MCF 10A (cell line): ENCODE measurements around the gene TMEM145. TPM values are rescaled to one million over a fixed set of nuclear protein-coding genes. Genes with fewer than 3 reads are reported as not detected.

Source experiments
- BruUV-seq: library from RNA; stranded (reverse); fragments of 400-500 nt; replicated peaks from 2 replicates; lab custom pipeline; 2021; lab: Mats Ljungman, UMichigan
- CTCF ChIA-PET: fragments of 300-600 bp; sonication (Branson Sonifier 250); formaldehyde crosslinking; extraction: SDS; loops from one replicate; lab custom pipeline; 2021; ENCODE audit warnings: antibody characterized with exemption, inconsistent platforms; lab: Yijun Ruan, JAX
- POLR2A ChIA-PET: fragments of 300-600, 350-650 bp; sonication (Branson Sonifier 250); formaldehyde crosslinking; extraction: SDS; loops from one replicate; lab custom pipeline; 2020; ENCODE audit warnings: antibody characterized with exemption, inconsistent platforms; lab: Yijun Ruan, JAX
- DNase-seq: peaks from one replicate; pipeline ENCODE4 v3.0.0-alpha.2; 2018; ENCODE audit not compliant: unreplicated experiment
- H3K27ac Mint-ChIP-seq: one replicate; pipeline ENCODE4 v1.8.0; 2022; ENCODE audit warnings: mild to moderate bottlenecking, low read depth, mixed read lengths; ENCODE audit not compliant: unreplicated experiment
- H3K27me3 Mint-ChIP-seq: one replicate; pipeline ENCODE4 v1.8.0; 2022; ENCODE audit warnings: mixed read lengths; ENCODE audit not compliant: insufficient read depth, unreplicated experiment
- H3K36me3 Mint-ChIP-seq: one replicate; pipeline ENCODE4 v1.8.0; 2022; ENCODE audit warnings: mild to moderate bottlenecking, moderate library complexity, mixed read lengths; ENCODE audit not compliant: insufficient read depth, unreplicated experiment
- H3K4me1 Mint-ChIP-seq: one replicate; pipeline ENCODE4 v1.8.0; 2022; ENCODE audit warnings: mixed read lengths; ENCODE audit not compliant: insufficient read depth, unreplicated experiment
- H3K4me3 Mint-ChIP-seq: one replicate; pipeline ENCODE4 v1.8.0; 2022; ENCODE audit warnings: mild to moderate bottlenecking, moderate library complexity, mixed read lengths; ENCODE audit not compliant: unreplicated experiment
- H3K9me3 Mint-ChIP-seq: one replicate; pipeline ENCODE4 v1.8.0; 2022; ENCODE audit warnings: mixed read lengths; ENCODE audit not compliant: unreplicated experiment
- intact Hi-C: fragments of 100-400 bp; cut with micrococcal nuclease; formaldehyde crosslinking; loops from 2 replicates; pipeline ENCODE4 v1.14.1; 2022
- total RNA-seq: library from RNA; stranded (reverse); gene quantifications from 2 replicates; pipeline ENCODE4 v1.2.3, GENCODE V29; 2022
- TF ChIP-seq, protein P1 (sequence below): fragments of 200-600 bp; IDR thresholded peaks from one replicate; pipeline ENCODE4 v1.8.0; 2022; ENCODE audit warnings: antibody characterized with exemption, mild to moderate bottlenecking; ENCODE audit not compliant: unreplicated experiment

The TMEM145 gene
- total RNA-seq, 1 experiment from 2014 or later, result not detected

DNA sequence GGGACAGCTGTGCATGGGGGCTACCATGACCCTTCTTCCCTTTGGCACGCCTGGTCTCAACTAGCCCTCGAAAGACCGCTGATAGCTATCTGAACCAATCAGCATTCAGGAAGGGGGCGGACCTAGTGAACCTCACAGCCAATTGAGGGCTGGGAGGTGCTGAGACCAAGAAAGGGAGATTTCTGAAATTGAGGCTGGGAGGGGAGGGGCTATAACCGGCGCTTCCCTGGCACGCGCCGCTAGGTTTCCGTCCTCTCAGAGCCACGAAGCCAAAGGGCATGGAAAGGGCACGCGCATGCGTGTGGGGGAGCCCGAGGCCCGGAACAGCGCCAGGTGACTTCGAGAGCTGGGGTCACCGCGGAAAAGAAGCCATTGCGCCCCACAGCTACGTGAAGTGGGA, 6.5 kb upstream of the TMEM145 start:
- Mint-ChIP-seq H3K9me3 (no peaks in the 10 kb centered on the region), H3K36me3 (peaks cover 6% of the 10 kb centered on the region), H3K4me3 (no peak overlapping the region), H3K27me3 (no peaks in the 10 kb centered on the region), H3K4me1 (peaks cover 17% of the 10 kb centered on the region), H3K27ac (no peak overlapping the region)
- no peak for DNase-seq
- no TSS peak for BruUV-seq
- ChIA-PET CTCF (interaction anchor here (2.1 kb wide), 1 partner anchor 10 kb away, joined by 11 read pairs; no protein-coding TSS in a partner anchor), POLR2A (no interaction called here)
- intact Hi-C loops, result no loop called here
- TF ChIP-seq, protein P1, sequence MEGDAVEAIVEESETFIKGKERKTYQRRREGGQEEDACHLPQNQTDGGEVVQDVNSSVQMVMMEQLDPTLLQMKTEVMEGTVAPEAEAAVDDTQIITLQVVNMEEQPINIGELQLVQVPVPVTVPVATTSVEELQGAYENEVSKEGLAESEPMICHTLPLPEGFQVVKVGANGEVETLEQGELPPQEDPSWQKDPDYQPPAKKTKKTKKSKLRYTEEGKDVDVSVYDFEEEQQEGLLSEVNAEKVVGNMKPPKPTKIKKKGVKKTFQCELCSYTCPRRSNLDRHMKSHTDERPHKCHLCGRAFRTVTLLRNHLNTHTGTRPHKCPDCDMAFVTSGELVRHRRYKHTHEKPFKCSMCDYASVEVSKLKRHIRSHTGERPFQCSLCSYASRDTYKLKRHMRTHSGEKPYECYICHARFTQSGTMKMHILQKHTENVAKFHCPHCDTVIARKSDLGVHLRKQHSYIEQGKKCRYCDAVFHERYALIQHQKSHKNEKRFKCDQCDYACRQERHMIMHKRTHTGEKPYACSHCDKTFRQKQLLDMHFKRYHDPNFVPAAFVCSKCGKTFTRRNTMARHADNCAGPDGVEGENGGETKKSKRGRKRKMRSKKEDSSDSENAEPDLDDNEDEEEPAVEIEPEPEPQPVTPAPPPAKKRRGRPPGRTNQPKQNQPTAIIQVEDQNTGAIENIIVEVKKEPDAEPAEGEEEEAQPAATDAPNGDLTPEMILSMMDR, result no peak

DNA sequence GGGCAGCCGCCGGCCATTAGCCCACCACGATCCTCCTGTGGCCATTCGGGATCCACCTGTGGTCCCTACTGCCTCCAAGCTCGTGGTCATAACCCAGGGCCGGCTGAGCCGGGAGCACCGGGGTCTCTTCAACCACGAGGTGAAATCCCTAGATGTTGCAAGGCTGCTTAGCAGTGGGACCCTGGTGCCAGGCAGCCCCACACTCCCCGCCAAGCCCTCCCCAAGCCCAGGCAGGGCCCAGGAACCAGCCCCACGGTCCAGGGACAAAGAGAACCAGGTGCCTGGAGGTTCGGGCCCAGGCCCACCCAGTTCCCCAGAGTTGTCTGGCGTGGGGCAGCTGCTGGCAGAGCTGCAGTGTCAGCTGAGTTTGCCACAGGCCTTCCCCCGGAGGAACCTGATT, 3.4 kb upstream of the TMEM145 start:
- Mint-ChIP-seq H3K27me3 (peaks cover 13% of the 10 kb centered on the region), H3K4me3 (no peak overlapping the region), H3K4me1 (peaks cover 11% of the 10 kb centered on the region), H3K27ac (no peak overlapping the region), H3K36me3 (peaks cover 1% of the 10 kb centered on the region), H3K9me3 (no peaks in the 10 kb centered on the region)
- BruUV-seq, result no TSS peak
- intact Hi-C loops, result no loop called here
- TF ChIP-seq, protein P1, result no peak
- no peak for DNase-seq
- POLR2A ChIA-PET, result no interaction called here
- CTCF ChIA-PET, result no interaction called here

DNA sequence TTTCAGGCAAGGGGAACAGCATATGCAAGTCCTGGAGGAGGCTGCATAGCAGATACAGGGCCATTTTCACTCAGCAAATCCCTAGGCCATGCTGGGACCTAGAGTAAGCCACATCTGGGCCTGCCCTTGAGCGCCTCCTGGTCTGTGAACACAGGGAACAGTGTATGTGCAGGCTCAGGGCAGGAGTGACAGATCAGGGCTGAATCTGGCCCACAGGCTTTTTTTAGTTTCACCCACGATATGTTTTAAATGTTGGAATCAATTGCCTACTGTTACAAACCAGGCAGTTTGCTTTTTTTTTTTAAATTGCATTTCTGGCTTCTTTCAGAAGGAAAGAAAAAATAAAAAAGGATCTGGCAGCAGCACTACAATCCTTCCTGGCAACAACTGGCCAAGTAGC, 1.5 kb upstream of the TMEM145 start:
- intact Hi-C loops, result no loop called here
- ChIA-PET POLR2A (no interaction called here), CTCF (no interaction called here)
- peaks cover 12% of the 10 kb centered on the region for H3K4me1 Mint-ChIP-seq
- no peak overlapping the region for H3K27ac Mint-ChIP-seq
- DNase-seq, result peak; percentile 17
- H3K27me3 Mint-ChIP-seq, result peaks cover 13% of the 10 kb centered on the region
- peaks cover 6% of the 10 kb centered on the region for H3K36me3 Mint-ChIP-seq
- TF ChIP-seq, protein P1, result no peak
- H3K4me3 Mint-ChIP-seq, result no peak overlapping the region
- BruUV-seq, result no TSS peak
- no peaks in the 10 kb centered on the region for H3K9me3 Mint-ChIP-seq

DNA sequence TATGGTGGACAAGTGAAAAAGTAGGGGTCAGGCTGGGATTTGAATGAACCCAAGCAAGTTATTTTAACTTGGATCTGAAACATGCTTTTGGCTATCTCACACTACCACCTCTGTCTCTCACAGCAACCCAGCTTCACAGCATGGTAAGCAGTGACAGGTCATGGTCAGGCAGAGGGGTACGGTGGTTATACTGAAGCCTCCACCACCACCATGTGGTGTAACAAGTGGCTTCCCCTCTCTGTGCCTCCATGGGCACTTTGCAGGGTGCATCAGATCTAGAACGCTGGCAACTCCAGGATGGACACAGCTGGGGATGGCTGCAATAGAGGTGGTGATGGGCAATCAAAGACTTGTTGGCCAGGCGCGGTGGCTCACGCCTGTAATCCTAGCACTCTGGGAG, 739 bp upstream of the TMEM145 start:
- BruUV-seq, result no TSS peak
- H3K4me3 Mint-ChIP-seq, result peak overlapping the region; percentile 66
- DNase-seq, result no peak
- TF ChIP-seq, protein P1, result no peak
- H3K4me1 Mint-ChIP-seq, result peaks cover 18% of the 10 kb centered on the region
- peaks cover 6% of the 10 kb centered on the region for H3K36me3 Mint-ChIP-seq
- no peak overlapping the region for H3K27ac Mint-ChIP-seq
- peaks cover 13% of the 10 kb centered on the region for H3K27me3 Mint-ChIP-seq
- intact Hi-C loops, result no loop called here
- H3K9me3 Mint-ChIP-seq, result no peaks in the 10 kb centered on the region
- POLR2A ChIA-PET, result no interaction called here
- CTCF ChIA-PET, result no interaction called here
